IPS-18a (cell line): Measurements from ENCODE around the gene MPP2.

Experiments used
- H3K27ac ChIP-seq: one replicate; pipeline ENCODE4 v1.5.1; 2013; ENCODE audit warnings: low read length
- H3K27me3 ChIP-seq: one replicate; pipeline ENCODE4 v1.6.1; 2013; ENCODE audit warnings: mild to moderate bottlenecking, low read length; ENCODE audit not compliant: control insufficient read depth, insufficient read depth
- H3K36me3 ChIP-seq: one replicate; pipeline ENCODE4 v1.6.1; 2013; ENCODE audit warnings: low read depth, low read length; ENCODE audit not compliant: control insufficient read depth
- H3K4me1 ChIP-seq: one replicate; pipeline ENCODE4 v1.6.1; 2013; ENCODE audit warnings: low read depth, low read length; ENCODE audit not compliant: control insufficient read depth
- H3K4me3 ChIP-seq: one replicate; pipeline ENCODE4 v1.5.1; 2013; ENCODE audit warnings: low read length
- H3K9ac ChIP-seq: one replicate; pipeline ENCODE4 v1.6.1; 2013; ENCODE audit warnings: mild to moderate bottlenecking, low read length, moderate library complexity
- H3K9me3 ChIP-seq: one replicate; pipeline ENCODE4 v1.6.1; 2013; ENCODE audit warnings: low read depth, low read length; ENCODE audit not compliant: control insufficient read depth

The MPP2 gene

GRCh38 chr17:43864161-43864984 is 43.0 kb downstream of the MPP2 start:
- Histone ChIP-seq H3K9ac (no peak overlapping the region), H3K27me3 (no peaks in the 10 kb centered on the region), H3K4me1 (no peaks in the 10 kb centered on the region), H3K27ac (no peak overlapping the region), H3K36me3 (no peaks in the 10 kb centered on the region), H3K4me3 (no peak overlapping the region), H3K9me3 (no peaks in the 10 kb centered on the region)

- Histone ChIP-seq H3K4me3 (no peak overlapping the region), H3K9me3 (no peaks in the 10 kb centered on the region), H3K36me3 (no peaks in the 10 kb centered on the region), H3K27ac (no peak overlapping the region), H3K9ac (no peak overlapping the region), H3K4me1 (no peaks in the 10 kb centered on the region), H3K27me3 (no peaks in the 10 kb centered on the region)
Observed at GRCh38 chr17:43861960-43862359, 45.4 kb downstream of the MPP2 start.

GRCh38 chr17:43860927-43861622 is 46.3 kb downstream of the MPP2 start:
- H3K27me3 ChIP-seq: no peaks in the 10 kb centered on the region
- H3K9me3 ChIP-seq: no peaks in the 10 kb centered on the region
- no peaks in the 10 kb centered on the region for H3K36me3 ChIP-seq
- H3K27ac ChIP-seq: no peak overlapping the region
- no peak overlapping the region for H3K9ac ChIP-seq
- H3K4me3 ChIP-seq: no peak overlapping the region
- H3K4me1 ChIP-seq: no peaks in the 10 kb centered on the region

GRCh38 chr17:43860077-43860725 is 47.1 kb downstream of the MPP2 start:
- Histone ChIP-seq H3K4me3 (no peak overlapping the region), H3K27me3 (no peaks in the 10 kb centered on the region), H3K9ac (no peak overlapping the region), H3K36me3 (no peaks in the 10 kb centered on the region), H3K4me1 (no peaks in the 10 kb centered on the region), H3K27ac (no peak overlapping the region), H3K9me3 (no peaks in the 10 kb centered on the region)

GRCh38 chr17:43857957-43858600 is 49.3 kb downstream of the MPP2 start:
- Histone ChIP-seq H3K27ac (no peak overlapping the region), H3K4me3 (no peak overlapping the region), H3K9me3 (no peaks in the 10 kb centered on the region), H3K36me3 (no peaks in the 10 kb centered on the region), H3K9ac (no peak overlapping the region), H3K27me3 (no peaks in the 10 kb centered on the region), H3K4me1 (no peaks in the 10 kb centered on the region)

- Histone ChIP-seq H3K27me3 (no peaks in the 10 kb centered on the region), H3K9me3 (no peaks in the 10 kb centered on the region), H3K9ac (no peak overlapping the region), H3K4me3 (no peak overlapping the region), H3K4me1 (no peaks in the 10 kb centered on the region), H3K27ac (no peak overlapping the region), H3K36me3 (no peaks in the 10 kb centered on the region)
Observed at GRCh38 chr17:43857141-43857540, 50.2 kb downstream of the MPP2 start.

- H3K36me3 ChIP-seq: no peaks in the 10 kb centered on the region
- no peaks in the 10 kb centered on the region for H3K4me1 ChIP-seq
- no peaks in the 10 kb centered on the region for H3K27me3 ChIP-seq
- H3K4me3 ChIP-seq: no peak overlapping the region
- no peak overlapping the region for H3K9ac ChIP-seq
- H3K9me3 ChIP-seq: no peaks in the 10 kb centered on the region
- no peak overlapping the region for H3K27ac ChIP-seq
Observed at GRCh38 chr17:43856141-43856540, 51.2 kb downstream of the MPP2 start.

GRCh38 chr17:43855061-43855460 is 52.3 kb downstream of the MPP2 start:
- Histone ChIP-seq H3K9me3 (no peaks in the 10 kb centered on the region), H3K27ac (no peak overlapping the region), H3K4me3 (no peak overlapping the region), H3K9ac (no peak overlapping the region), H3K4me1 (no peaks in the 10 kb centered on the region), H3K36me3 (no peaks in the 10 kb centered on the region), H3K27me3 (no peaks in the 10 kb centered on the region)

GRCh38 chr17:43854498-43854897 is 52.8 kb downstream of the MPP2 start:
- no peaks in the 10 kb centered on the region for H3K9me3 ChIP-seq
- H3K4me1 ChIP-seq: no peaks in the 10 kb centered on the region
- no peak overlapping the region for H3K4me3 ChIP-seq
- H3K9ac ChIP-seq: no peak overlapping the region
- H3K27ac ChIP-seq: no peak overlapping the region
- H3K36me3 ChIP-seq: no peaks in the 10 kb centered on the region
- H3K27me3 ChIP-seq: no peaks in the 10 kb centered on the region

- H3K36me3 ChIP-seq: no peaks in the 10 kb centered on the region
- no peaks in the 10 kb centered on the region for H3K27me3 ChIP-seq
- no peak overlapping the region for H3K27ac ChIP-seq
- H3K9me3 ChIP-seq: no peaks in the 10 kb centered on the region
- no peaks in the 10 kb centered on the region for H3K4me1 ChIP-seq
- no peak overlapping the region for H3K9ac ChIP-seq
- no peak overlapping the region for H3K4me3 ChIP-seq
Observed at GRCh38 chr17:43853546-43853945, 53.8 kb downstream of the MPP2 start.

GRCh38 chr17:43852571-43852970 is 54.8 kb downstream of the MPP2 start:
- Histone ChIP-seq H3K9me3 (no peaks in the 10 kb centered on the region), H3K4me1 (no peaks in the 10 kb centered on the region), H3K27me3 (no peaks in the 10 kb centered on the region), H3K27ac (no peak overlapping the region), H3K9ac (no peak overlapping the region), H3K36me3 (no peaks in the 10 kb centered on the region), H3K4me3 (no peak overlapping the region)
